K562 (cell line): ENCODE data around the gene ERMP1. TPM values are rescaled to one million over a fixed set of nuclear protein-coding genes. Genes with fewer than 3 reads are reported as not detected.

Experiments
- ATAC-seq: fragments of 200-7000 bp; cut with Tn5 transposase; 3 replicates; pipeline ENCODE4 v1.9.1; 2020; ENCODE audit warnings: moderate library complexity
- BruUV-seq: library from RNA; stranded (reverse); fragments of 400-500 nt; replicated peaks from 2 replicates; lab custom pipeline; 2021; lab: Mats Ljungman, UMichigan
- CTCF ChIA-PET: fragments of 300-600 bp; formaldehyde crosslinking; extraction: SDS; loops from one replicate; lab custom pipeline; 2021; ENCODE audit warnings: low intra/inter-chr PET ratio; lab: Yijun Ruan, JAX
- POLR2A ChIA-PET: fragments of 300-600, 350-650 bp; sonication (Branson Sonifier 250); formaldehyde crosslinking; extraction: SDS; loops from one replicate; lab custom pipeline; 2021; ENCODE audit warnings: antibody characterized with exemption, inconsistent platforms; lab: Yijun Ruan, JAX
- DNase-seq, 4 experiments: peaks; one replicate each; pipeline versions ENCODE4 v3.0.0 to v3.0.0-alpha.2; 2011 to 2018; ENCODE audit warnings: low spot score in 3 of 4, mixed read lengths in 3 of 4; ENCODE audit errors: extremely low read depth in 1 of 4
- FAIRE-seq: peaks from 2 replicates; lab custom pipeline; 2011; peaks lifted over from hg19 to GRCh38; lab: Jason Lieb, UNC
- H2AFZ ChIP-seq: 2 replicates; pipeline ENCODE4 v1.6.0; 2011; ENCODE audit warnings: low read depth, low read length, control low read depth, inconsistent platforms
- H3K27ac ChIP-seq: fragments of 200-600 bp; 3 replicates; pipeline ENCODE4 v1.8.0; 2011; ENCODE audit warnings: low read depth, mild to moderate bottlenecking, control low read depth, inconsistent platforms, low read length, moderate library complexity, mixed read lengths; ENCODE audit errors: extremely low read depth
- H3K27me3 ChIP-seq, 2 experiments: fragments of 300-600 bp in 1 of 2; 2 replicates in 1 of 2; 3 replicates in 1 of 2; pipeline versions ENCODE4 v1.6.0 to v1.8.0; 2011; ENCODE audit warnings: inconsistent platforms in 2 of 2, low read length in 2 of 2, mild to moderate bottlenecking in 1 of 2, mixed read lengths in 1 of 2, moderate library complexity in 1 of 2; ENCODE audit not compliant: control insufficient read depth in 2 of 2, insufficient read depth in 2 of 2
- H3K36me3 ChIP-seq: fragments of 300-600 bp; 3 replicates; pipeline ENCODE4 v1.8.0; 2011; ENCODE audit warnings: mild to moderate bottlenecking, low read length, inconsistent platforms; ENCODE audit not compliant: control insufficient read depth, insufficient read depth
- H3K4me1 ChIP-seq, 2 experiments: fragments of 200-600 bp in 1 of 2; replicated peaks in 1 of 2; 2 replicates in 1 of 2; 3 replicates in 1 of 2; pipeline versions ENCODE4 v1.5.1 to v1.8.0; 2011; ENCODE audit warnings: inconsistent platforms in 2 of 2, low read length in 2 of 2, mild to moderate bottlenecking in 1 of 2, mixed read lengths in 1 of 2, moderate library complexity in 1 of 2; ENCODE audit not compliant: control insufficient read depth in 2 of 2, insufficient read depth in 2 of 2
- H3K4me2 ChIP-seq: 2 replicates; pipeline ENCODE4 v1.6.1; 2011; ENCODE audit warnings: low read length, control low read depth, inconsistent platforms, mixed read lengths; ENCODE audit not compliant: insufficient read depth
- H3K4me3 ChIP-seq: fragments of 200-600 bp; sonication (generic), shearing (Covaris generic); 2 replicates; pipeline ENCODE4 v1.5.1; 2016; ENCODE audit warnings: control low read depth, inconsistent platforms
- H3K79me2 ChIP-seq: fragments of 200-600 bp; 3 replicates; pipeline ENCODE4 v1.8.0; 2011; ENCODE audit warnings: low read length, inconsistent platforms; ENCODE audit not compliant: control insufficient read depth, insufficient read depth
- H3K9ac ChIP-seq, 2 experiments: 2 replicates each; pipeline versions ENCODE4 v1.6.0 to v1.6.1; 2011; ENCODE audit warnings: low read depth in 2 of 2, low read length in 2 of 2, control low read depth in 1 of 2, inconsistent platforms in 1 of 2, mild to moderate bottlenecking in 1 of 2, mixed read lengths in 1 of 2; ENCODE audit not compliant: insufficient read depth in 1 of 2
- H3K9me1 ChIP-seq: one replicate; pipeline ENCODE4 v1.6.0; 2011; ENCODE audit warnings: inconsistent platforms, mild to moderate bottlenecking, low read length, moderate library complexity; ENCODE audit not compliant: control insufficient read depth, insufficient read depth
- H3K9me3 ChIP-seq: replicated peaks from 2 replicates; pipeline ENCODE4 v1.5.1; 2011; ENCODE audit warnings: low read depth, low read length, inconsistent platforms; ENCODE audit not compliant: control insufficient read depth, insufficient read depth
- H4K20me1 ChIP-seq: replicated peaks from 2 replicates; pipeline ENCODE4 v1.6.1; 2011; ENCODE audit warnings: low read length, inconsistent platforms, mixed read lengths; ENCODE audit not compliant: control insufficient read depth, insufficient read depth
- C11orf30 ChIP-seq: fragments of 450-650 bp; IDR thresholded peaks from 2 replicates; pipeline ENCODE4 v1.6.1; 2016; ENCODE audit warnings: low read depth, mild to moderate bottlenecking
- CBFA2T3 ChIP-seq: fragments of 450-650 bp; IDR thresholded peaks from 2 replicates; pipeline ENCODE4 v1.6.1; 2017
- MIER1 ChIP-seq: fragments of 450-650 bp; IDR thresholded peaks from 2 replicates; pipeline ENCODE4 v1.6.1; 2016; ENCODE audit warnings: antibody characterized with exemption, mild to moderate bottlenecking, low read depth
- MYNN ChIP-seq, 2 experiments: sonication (generic); formaldehyde crosslinking in 1 of 2; IDR thresholded peaks; 2 replicates each; pipeline versions ENCODE4 v1.5.0 to v1.6.1; 2016 to 2020; ENCODE audit warnings: antibody characterized with exemption in 1 of 2, missing genetic modification reagents in 1 of 2
- NFATC3 ChIP-seq: fragments of 450-650 bp; IDR thresholded peaks from 2 replicates; pipeline ENCODE4 v1.6.1; 2017; ENCODE audit warnings: mild to moderate bottlenecking
- NFE2 ChIP-seq: IDR thresholded peaks from 2 replicates; pipeline ENCODE4 v1.6.1; 2014; ENCODE audit warnings: antibody characterized with exemption, low read depth
- NONO ChIP-seq, 2 experiments: fragments of 200-400 bp in 1 of 2; fragments of 450-650 bp in 1 of 2; formaldehyde crosslinking in 1 of 2; IDR thresholded peaks; 2 replicates each; pipeline ENCODE4 v1.6.1; 2017; ENCODE audit warnings: low read depth in 2 of 2, mild to moderate bottlenecking in 2 of 2, moderate library complexity in 2 of 2, low read length in 1 of 2
- RBM14 ChIP-seq: fragments of 200-400 bp; formaldehyde crosslinking; IDR thresholded peaks from 2 replicates; pipeline ENCODE4 v1.6.1; 2018; ENCODE audit warnings: low read depth, mild to moderate bottlenecking, low read length, moderate library complexity, borderline replicate concordance; ENCODE audit not compliant: insufficient read depth
- ZBTB1 ChIP-seq: sonication (generic); formaldehyde crosslinking; IDR thresholded peaks from 2 replicates; pipeline ENCODE4 v1.8.1; 2023; ENCODE audit warnings: missing genetic modification reagents, low read depth, mild to moderate bottlenecking, borderline replicate concordance
- ZNF274 ChIP-seq: IDR thresholded peaks from 2 replicates; pipeline ENCODE4 v1.6.1; 2011; ENCODE audit warnings: low read depth, mild to moderate bottlenecking, low read length, moderate library complexity, borderline replicate concordance
- ZNF384 ChIP-seq: IDR thresholded peaks from 2 replicates; pipeline ENCODE4 v1.6.1; 2012; ENCODE audit warnings: low read depth, low read length, improper control_type of control experiment
- WGBS: fragments of 100-300 bp; shearing (Covaris generic); methylation state at CpG from one replicate; pipeline ENCODE4 v1.1.6; 2016; ENCODE audit warnings: low coverage, mixed read lengths; ENCODE audit not compliant: insufficient coverage; ENCODE audit errors: missing lambda C conversion rate; 5-methylcytosine and 5-hydroxymethylcytosine counted together
- in situ Hi-C: fragments of 300-500 bp; cut with MboI; formaldehyde crosslinking; loops from 4 replicates; pipeline ENCODE4 v1.15.0; 2018; ENCODE audit warnings: inconsistent platforms, mixed read lengths
- intact Hi-C: fragments of 100-400 bp; cut with micrococcal nuclease; formaldehyde crosslinking; loops from 2 replicates; pipeline ENCODE4 v1.14.2; 2022
- polyA plus RNA-seq, 8 experiments: library from polyadenylated mRNA; depleted of rRNA in 4 of 8; stranded (reverse) in 5 of 8; unstranded in 3 of 8; fragments of >200 nt; fragmentation: Nextera tagmentation in 2 of 8; fragmentation: Illumina TruSeq in 1 of 8; extraction: Ambion mirVana in 2 of 8; extraction: Trizol in 1 of 8; gene quantifications; 2 replicates each; pipeline versions ENCODE4 v1.2.1 to v1.2.3, GENCODE V29; 2011 to 2014; ENCODE audit warnings: inconsistent platforms in 1 of 8, missing spikeins in 1 of 8
- total RNA-seq, 7 experiments: library from RNA; depleted of rRNA in 6 of 7; stranded (reverse); fragments of >200 nt in 6 of 7; fragmentation: Illumina TruSeq in 2 of 7; extraction: Trizol in 2 of 7; gene quantifications; 2 replicates each; pipeline versions ENCODE4 v1.2.1 to v1.2.3, GENCODE V29; 2011 to 2021; ENCODE audit warnings: low replicate concordance in 1 of 7
- TF ChIP-seq, protein P1 (sequence below), 2 experiments: fragments of 450-650 bp in 1 of 2; sonication (generic) in 1 of 2; formaldehyde crosslinking in 1 of 2; IDR thresholded peaks in 1 of 2; conservative IDR thresholded peaks in 1 of 2; 2 replicates each; pipeline versions ENCODE4 v1.6.1 to v1.8.1; 2016 to 2023; ENCODE audit warnings: mild to moderate bottlenecking in 2 of 2, moderate library complexity in 2 of 2, inconsistent platforms in 1 of 2, missing genetic modification reagents in 1 of 2
- TF ChIP-seq, protein P2 (sequence below): sonication (generic); formaldehyde crosslinking; IDR thresholded peaks from 2 replicates; pipeline ENCODE4 v1.8.1; 2022; ENCODE audit warnings: missing genetic modification reagents
- TF ChIP-seq, protein P3 (sequence below): sonication (generic); formaldehyde crosslinking; IDR thresholded peaks from 2 replicates; pipeline ENCODE4 v1.8.0; 2023; ENCODE audit warnings: mild to moderate bottlenecking, missing genetic modification reagents

The ERMP1 gene
- total and polyA plus RNA-seq, 9 of the 15 experiments (the other 6 are each of a cell fraction or from before 2014, with no cell fraction given) = 2.5 to 26.3 (median 12.6) TPM

DNA sequence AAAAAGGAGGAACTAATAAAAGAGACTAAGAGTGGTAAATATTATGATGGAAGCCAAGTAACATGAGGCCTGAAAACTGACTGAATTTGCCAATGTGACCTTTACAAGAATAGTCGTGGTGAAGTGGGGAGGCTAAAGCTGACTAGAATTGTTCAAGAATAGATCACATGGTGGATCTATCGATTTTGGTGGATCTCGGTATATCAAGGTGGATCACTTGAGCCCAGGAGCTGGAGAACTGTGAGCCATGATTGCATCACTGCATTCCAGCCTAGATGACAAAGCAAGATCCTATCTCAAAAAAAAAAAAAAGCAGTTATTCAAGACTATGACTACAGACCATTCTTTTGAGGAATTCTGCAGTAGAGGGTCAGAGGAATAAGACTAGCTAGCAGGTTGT, 15.1 kb downstream of the ERMP1 start (continued):
- TF ChIP-seq NFE2 (peak; percentile 78), ZNF384 (peak; percentile 86), C11orf30 (peak; percentile 54; the same call in 1 of the 2 replicates)
- TF ChIP-seq, protein P1, sequence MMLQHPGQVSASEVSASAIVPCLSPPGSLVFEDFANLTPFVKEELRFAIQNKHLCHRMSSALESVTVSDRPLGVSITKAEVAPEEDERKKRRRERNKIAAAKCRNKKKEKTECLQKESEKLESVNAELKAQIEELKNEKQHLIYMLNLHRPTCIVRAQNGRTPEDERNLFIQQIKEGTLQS (IDR thresholded peaks at IDR 0.05) = peak; percentile 92
- TF ChIP-seq, protein P1 (CRISPR knock-in tag; conservative IDR thresholded peaks at IDR 0.05) = no peak

DNA sequence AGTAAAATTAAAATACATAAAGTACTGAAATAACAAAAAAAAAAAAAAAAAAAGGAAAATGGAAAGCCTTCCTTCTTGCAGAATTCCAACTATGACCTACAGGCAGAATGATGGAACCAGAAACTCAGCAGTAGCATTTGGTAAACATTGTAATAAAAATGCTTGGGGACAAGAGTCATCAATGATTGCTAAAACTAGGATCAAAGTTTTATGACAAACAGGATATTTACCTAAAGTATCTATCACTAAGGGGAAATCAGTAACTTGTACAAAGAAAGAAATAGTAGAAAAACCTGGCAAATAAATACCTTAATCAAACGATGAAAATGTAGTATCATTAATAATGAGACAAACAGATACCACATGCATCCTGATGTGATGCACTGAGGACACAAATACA, 17.5 kb downstream of the ERMP1 start:
- BruUV-seq = no TSS peak
- 58% methylated on average over 1 of the region's 1 CpG for WGBS
- ATAC-seq (no peak), DNase-seq (no peak), FAIRE-seq (no peak)
- in situ Hi-C loops (no loop called here), intact Hi-C loops (no loop called here)
- H3K4me3 ChIP-seq = no peak overlapping the region
- H3K36me3 ChIP-seq = peaks cover 51% of the 10 kb centered on the region
- H3K4me1 ChIP-seq = peaks cover 3 to 7% of the 10 kb centered on the region in 2 experiments; a peak in 3 of 5 replicates
- no peaks in the 10 kb centered on the region for H3K9me3 ChIP-seq
- no peaks in the 10 kb centered on the region for H4K20me1 ChIP-seq
- CTCF ChIA-PET = no interaction called here
- H3K79me2 ChIP-seq = no peaks in the 10 kb centered on the region; the same call in 2 of the 3 replicates
- H3K9ac ChIP-seq = no peak overlapping the region
- H3K9me1 ChIP-seq = no peaks in the 10 kb centered on the region
- H3K27ac ChIP-seq = no peak overlapping the region
- H3K4me2 ChIP-seq = no peak overlapping the region
- H2AFZ ChIP-seq = no peak overlapping the region
- H3K27me3 ChIP-seq = no peaks in the 10 kb centered on the region
- POLR2A ChIA-PET = no interaction called here
- TF ChIP-seq, protein P2, sequence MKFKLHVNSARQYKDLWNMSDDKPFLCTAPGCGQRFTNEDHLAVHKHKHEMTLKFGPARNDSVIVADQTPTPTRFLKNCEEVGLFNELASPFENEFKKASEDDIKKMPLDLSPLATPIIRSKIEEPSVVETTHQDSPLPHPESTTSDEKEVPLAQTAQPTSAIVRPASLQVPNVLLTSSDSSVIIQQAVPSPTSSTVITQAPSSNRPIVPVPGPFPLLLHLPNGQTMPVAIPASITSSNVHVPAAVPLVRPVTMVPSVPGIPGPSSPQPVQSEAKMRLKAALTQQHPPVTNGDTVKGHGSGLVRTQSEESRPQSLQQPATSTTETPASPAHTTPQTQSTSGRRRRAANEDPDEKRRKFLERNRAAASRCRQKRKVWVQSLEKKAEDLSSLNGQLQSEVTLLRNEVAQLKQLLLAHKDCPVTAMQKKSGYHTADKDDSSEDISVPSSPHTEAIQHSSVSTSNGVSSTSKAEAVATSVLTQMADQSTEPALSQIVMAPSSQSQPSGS (CRISPR knock-in tag) = no peak
- TF ChIP-seq, protein P3, sequence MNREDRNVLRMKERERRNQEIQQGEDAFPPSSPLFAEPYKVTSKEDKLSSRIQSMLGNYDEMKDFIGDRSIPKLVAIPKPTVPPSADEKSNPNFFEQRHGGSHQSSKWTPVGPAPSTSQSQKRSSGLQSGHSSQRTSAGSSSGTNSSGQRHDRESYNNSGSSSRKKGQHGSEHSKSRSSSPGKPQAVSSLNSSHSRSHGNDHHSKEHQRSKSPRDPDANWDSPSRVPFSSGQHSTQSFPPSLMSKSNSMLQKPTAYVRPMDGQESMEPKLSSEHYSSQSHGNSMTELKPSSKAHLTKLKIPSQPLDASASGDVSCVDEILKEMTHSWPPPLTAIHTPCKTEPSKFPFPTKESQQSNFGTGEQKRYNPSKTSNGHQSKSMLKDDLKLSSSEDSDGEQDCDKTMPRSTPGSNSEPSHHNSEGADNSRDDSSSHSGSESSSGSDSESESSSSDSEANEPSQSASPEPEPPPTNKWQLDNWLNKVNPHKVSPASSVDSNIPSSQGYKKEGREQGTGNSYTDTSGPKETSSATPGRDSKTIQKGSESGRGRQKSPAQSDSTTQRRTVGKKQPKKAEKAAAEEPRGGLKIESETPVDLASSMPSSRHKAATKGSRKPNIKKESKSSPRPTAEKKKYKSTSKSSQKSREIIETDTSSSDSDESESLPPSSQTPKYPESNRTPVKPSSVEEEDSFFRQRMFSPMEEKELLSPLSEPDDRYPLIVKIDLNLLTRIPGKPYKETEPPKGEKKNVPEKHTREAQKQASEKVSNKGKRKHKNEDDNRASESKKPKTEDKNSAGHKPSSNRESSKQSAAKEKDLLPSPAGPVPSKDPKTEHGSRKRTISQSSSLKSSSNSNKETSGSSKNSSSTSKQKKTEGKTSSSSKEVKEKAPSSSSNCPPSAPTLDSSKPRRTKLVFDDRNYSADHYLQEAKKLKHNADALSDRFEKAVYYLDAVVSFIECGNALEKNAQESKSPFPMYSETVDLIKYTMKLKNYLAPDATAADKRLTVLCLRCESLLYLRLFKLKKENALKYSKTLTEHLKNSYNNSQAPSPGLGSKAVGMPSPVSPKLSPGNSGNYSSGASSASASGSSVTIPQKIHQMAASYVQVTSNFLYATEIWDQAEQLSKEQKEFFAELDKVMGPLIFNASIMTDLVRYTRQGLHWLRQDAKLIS (CRISPR knock-in tag) = no peak
- TF ChIP-seq ZBTB1 (CRISPR knock-in tag) (no peak), MIER1 (no peak), NONO (IDR thresholded peaks at IDR 0.05; ENCODE audit: low read depth in 2 of 2, low read length in 1 of 2) (no peak), MYNN (IDR thresholded peaks at IDR 0.05) (no peak), MYNN (CRISPR knock-in tag; IDR thresholded peaks at IDR 0.05) (no peak), ZNF274 (no peak), RBM14 (no peak), NFATC3 (no peak), CBFA2T3 (no peak)
